Breast epithelium (tissue), 3 donors: ENCODE results near the gene LTK.

Source experiments
- POLR2A ChIP-seq: fragments of 450-650 bp; IDR thresholded peaks from one replicate; pipeline ENCODE4 v1.6.1; 2016; ENCODE audit warnings: antibody characterized with exemption, mild to moderate bottlenecking, moderate library complexity
- POLR2AphosphoS5 ChIP-seq, 3 donors: sonication (generic); formaldehyde crosslinking; IDR thresholded peaks; one replicate each; pipeline ENCODE4 v1.6.1; 2017; ENCODE audit warnings: antibody characterized with exemption in 3 of 3
- TF ChIP-seq, protein P1 (sequence below), 3 donors: fragments of 450-650 bp; IDR thresholded peaks; one replicate each; pipeline ENCODE4 v1.5.1; 2016 to 2017; ENCODE audit warnings: antibody characterized with exemption in 3 of 3, mild to moderate bottlenecking in 3 of 3, moderate library complexity in 3 of 3

- TF ChIP-seq POLR2A (no peak), POLR2AphosphoS5 (IDR thresholded peaks at IDR 0.05) (no peak)
- TF ChIP-seq, protein P1, sequence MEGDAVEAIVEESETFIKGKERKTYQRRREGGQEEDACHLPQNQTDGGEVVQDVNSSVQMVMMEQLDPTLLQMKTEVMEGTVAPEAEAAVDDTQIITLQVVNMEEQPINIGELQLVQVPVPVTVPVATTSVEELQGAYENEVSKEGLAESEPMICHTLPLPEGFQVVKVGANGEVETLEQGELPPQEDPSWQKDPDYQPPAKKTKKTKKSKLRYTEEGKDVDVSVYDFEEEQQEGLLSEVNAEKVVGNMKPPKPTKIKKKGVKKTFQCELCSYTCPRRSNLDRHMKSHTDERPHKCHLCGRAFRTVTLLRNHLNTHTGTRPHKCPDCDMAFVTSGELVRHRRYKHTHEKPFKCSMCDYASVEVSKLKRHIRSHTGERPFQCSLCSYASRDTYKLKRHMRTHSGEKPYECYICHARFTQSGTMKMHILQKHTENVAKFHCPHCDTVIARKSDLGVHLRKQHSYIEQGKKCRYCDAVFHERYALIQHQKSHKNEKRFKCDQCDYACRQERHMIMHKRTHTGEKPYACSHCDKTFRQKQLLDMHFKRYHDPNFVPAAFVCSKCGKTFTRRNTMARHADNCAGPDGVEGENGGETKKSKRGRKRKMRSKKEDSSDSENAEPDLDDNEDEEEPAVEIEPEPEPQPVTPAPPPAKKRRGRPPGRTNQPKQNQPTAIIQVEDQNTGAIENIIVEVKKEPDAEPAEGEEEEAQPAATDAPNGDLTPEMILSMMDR (IDR thresholded peaks at IDR 0.05), result no peak
Measured at GRCh38 chr15:41505776-41506175, 7.9 kb downstream of the LTK start.
